Measurements from ENCODE around the gene EDEM2.
"Not testable (repeated sequence)": the region's sequence is repeated elsewhere in the genome, so short reads cannot be mapped to it uniquely, and the experiment has no call there.

EDEM2 gene

GRCh38 chr20:35174458-35175216, 27.5 kb upstream of the EDEM2 start:
- Histone ChIP-seq H3K36me3 (ENCODE audit: insufficient read depth, insufficient read length, low read length) (peaks cover 15% of the 10 kb centered on the region), H3K27me3 (ENCODE audit: insufficient read depth, insufficient read length) (peaks cover 4% of the 10 kb centered on the region), H3K4me3 (ENCODE audit: insufficient read length, low read depth) (no peak overlapping the region), H3K9ac (ENCODE audit: insufficient read length, low read depth) (no peak overlapping the region), H3K4me1 (ENCODE audit: insufficient read depth, insufficient read length) (peaks cover 2% of the 10 kb centered on the region), H3K9me3 (ENCODE audit: insufficient read depth, low read length) (no peaks in the 10 kb centered on the region)
- DNase-seq (ENCODE audit: low read depth, low spot score) = no peak
- TF ChIP-seq SUZ12 (IDR thresholded peaks at IDR 0.05; ENCODE audit: extremely low read depth, insufficient read depth, insufficient read length) (no peak), ZNF274 (IDR thresholded peaks at IDR 0.05; ENCODE audit: low read depth, low read length) (no peak), YY1 (IDR thresholded peaks at IDR 0.05; ENCODE audit: insufficient read depth, insufficient read length) (no peak)

GRCh38 chr20:35173576-35174192, 26.5 kb upstream of the EDEM2 start:
- TF ChIP-seq SUZ12 (IDR thresholded peaks at IDR 0.05; ENCODE audit: extremely low read depth, insufficient read depth, insufficient read length) (no peak), ZNF274 (IDR thresholded peaks at IDR 0.05; ENCODE audit: low read depth, low read length) (no peak), YY1 (IDR thresholded peaks at IDR 0.05; ENCODE audit: insufficient read depth, insufficient read length) (no peak)
- Histone ChIP-seq H3K4me1 (ENCODE audit: insufficient read depth, insufficient read length) (peaks cover 2% of the 10 kb centered on the region), H3K27me3 (ENCODE audit: insufficient read depth, insufficient read length) (peaks cover 4% of the 10 kb centered on the region), H3K4me3 (ENCODE audit: insufficient read length, low read depth) (no peak overlapping the region), H3K9me3 (ENCODE audit: insufficient read depth, low read length) (no peaks in the 10 kb centered on the region), H3K9ac (ENCODE audit: insufficient read length, low read depth) (no peak overlapping the region), H3K36me3 (ENCODE audit: insufficient read depth, insufficient read length, low read length) (peaks cover 15% of the 10 kb centered on the region)
- DNase-seq (ENCODE audit: low read depth, low spot score) = no peak

- DNase-seq (ENCODE audit: low read depth, low spot score) = no peak
- H3K9me3 ChIP-seq (ENCODE audit: insufficient read depth, low read length) = no peaks in the 10 kb centered on the region
- peaks cover 2% of the 10 kb centered on the region for H3K4me1 ChIP-seq (ENCODE audit: insufficient read depth, insufficient read length)
- H3K9ac ChIP-seq (ENCODE audit: insufficient read length, low read depth) = peak overlapping the region; percentile 83
- H3K36me3 ChIP-seq (ENCODE audit: insufficient read depth, insufficient read length, low read length) = peaks cover 12% of the 10 kb centered on the region
- TF ChIP-seq SUZ12 (IDR thresholded peaks at IDR 0.05; ENCODE audit: extremely low read depth, insufficient read depth, insufficient read length) = no peak
- TF ChIP-seq YY1 (IDR thresholded peaks at IDR 0.05; ENCODE audit: insufficient read depth, insufficient read length) = no peak
- no peak for TF ChIP-seq ZNF274 (IDR thresholded peaks at IDR 0.05; ENCODE audit: low read depth, low read length)
- H3K27me3 ChIP-seq (ENCODE audit: insufficient read depth, insufficient read length) = peaks cover 4% of the 10 kb centered on the region
- H3K4me3 ChIP-seq (ENCODE audit: insufficient read length, low read depth) = peak overlapping the region; percentile 44
These were observed 25.3 kb upstream of the EDEM2 start for GRCh38 chr20:35172434-35172806.

DNA sequence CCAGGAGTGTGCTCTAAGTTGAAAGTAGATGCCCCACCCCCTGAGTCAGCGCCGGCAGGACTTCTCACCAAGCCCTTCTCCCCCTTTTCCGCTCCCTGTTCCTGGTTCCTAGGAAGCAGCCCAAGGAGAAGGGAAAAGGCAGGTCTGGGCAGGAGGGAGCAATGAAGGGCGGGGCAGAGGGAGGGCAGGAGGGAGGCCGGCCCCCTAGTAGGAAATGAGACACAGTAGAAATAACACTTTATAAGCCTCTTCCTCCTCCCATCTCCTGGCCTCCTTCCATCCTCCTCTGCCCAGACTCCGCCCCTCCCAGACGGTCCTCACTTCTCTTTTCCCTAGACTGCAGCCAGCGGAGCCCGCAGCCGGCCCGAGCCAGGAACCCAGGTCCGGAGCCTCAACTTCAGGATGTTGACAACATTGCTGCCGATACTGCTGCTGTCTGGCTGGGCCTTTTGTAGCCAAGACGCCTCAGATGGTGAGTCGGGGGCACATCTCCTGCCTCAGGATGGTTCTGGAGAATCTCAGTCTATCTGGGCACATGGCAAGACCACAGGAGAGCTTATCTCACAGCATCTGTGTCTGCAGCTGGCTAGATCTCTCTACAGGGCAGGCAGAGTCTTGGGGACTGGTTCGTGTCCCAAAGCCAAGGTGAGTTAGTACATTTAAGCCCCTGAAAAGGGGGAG, 24.8 kb upstream of the EDEM2 start, which contains the start of gene PROCR:
Gene PROCR, plus strand, starts transcription at position 320 of the 681 bp plus-strand sequence. Its CDS starts 83 bp downstream, at position 403.
- TF ChIP-seq YY1 (IDR thresholded peaks at IDR 0.05; ENCODE audit: insufficient read depth, insufficient read length) (no peak), ZNF274 (IDR thresholded peaks at IDR 0.05; ENCODE audit: low read depth, low read length) (no peak), SUZ12 (IDR thresholded peaks at IDR 0.05; ENCODE audit: extremely low read depth, insufficient read depth, insufficient read length) (no peak)
- no peaks in the 10 kb centered on the region for H3K9me3 ChIP-seq (ENCODE audit: insufficient read depth, low read length)
- peaks cover 4% of the 10 kb centered on the region for H3K4me1 ChIP-seq (ENCODE audit: insufficient read depth, insufficient read length)
- H3K9ac ChIP-seq (ENCODE audit: insufficient read length, low read depth) = peak within 1 kb of the TSS; percentile 83
- peak; percentile 63 for DNase-seq (ENCODE audit: low read depth, low spot score)
- H3K27me3 ChIP-seq (ENCODE audit: insufficient read depth, insufficient read length) = peaks cover 4% of the 10 kb centered on the region
- H3K4me3 ChIP-seq (ENCODE audit: insufficient read length, low read depth) = peak within 1 kb of the TSS; percentile 44
- peaks cover 11% of the 10 kb centered on the region for H3K36me3 ChIP-seq (ENCODE audit: insufficient read depth, insufficient read length, low read length)

DNA sequence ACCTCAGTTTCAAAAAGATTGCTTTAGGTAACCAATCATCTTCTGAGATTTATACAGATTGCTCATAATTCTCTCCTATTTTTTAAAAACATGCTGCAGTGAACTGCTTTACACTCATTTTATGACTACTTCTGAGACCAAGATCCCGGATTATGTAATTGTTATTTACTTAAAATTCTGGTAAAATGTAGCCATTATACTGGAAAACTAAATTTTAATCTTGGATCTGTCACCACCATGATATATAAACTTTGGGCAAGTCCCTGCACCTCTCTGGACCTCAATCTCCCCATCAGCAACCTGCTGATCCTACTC, 24.3 kb upstream of the EDEM2 start:
- Histone ChIP-seq H3K36me3 (ENCODE audit: insufficient read depth, insufficient read length, low read length) (peaks cover 6% of the 10 kb centered on the region), H3K9me3 (ENCODE audit: insufficient read depth, low read length) (no peaks in the 10 kb centered on the region), H3K4me3 (ENCODE audit: insufficient read length, low read depth) (peak overlapping the region; percentile 44), H3K4me1 (ENCODE audit: insufficient read depth, insufficient read length) (peaks cover 7% of the 10 kb centered on the region), H3K27me3 (ENCODE audit: insufficient read depth, insufficient read length) (peaks cover 4% of the 10 kb centered on the region), H3K9ac (ENCODE audit: insufficient read length, low read depth) (no peak overlapping the region)
- DNase-seq (ENCODE audit: low read depth, low spot score) = no peak
- no peak for TF ChIP-seq SUZ12 (IDR thresholded peaks at IDR 0.05; ENCODE audit: extremely low read depth, insufficient read depth, insufficient read length)
- TF ChIP-seq YY1 (IDR thresholded peaks at IDR 0.05; ENCODE audit: insufficient read depth, insufficient read length) = no peak
- TF ChIP-seq ZNF274 (IDR thresholded peaks at IDR 0.05; ENCODE audit: low read depth, low read length) = no peak

DNA sequence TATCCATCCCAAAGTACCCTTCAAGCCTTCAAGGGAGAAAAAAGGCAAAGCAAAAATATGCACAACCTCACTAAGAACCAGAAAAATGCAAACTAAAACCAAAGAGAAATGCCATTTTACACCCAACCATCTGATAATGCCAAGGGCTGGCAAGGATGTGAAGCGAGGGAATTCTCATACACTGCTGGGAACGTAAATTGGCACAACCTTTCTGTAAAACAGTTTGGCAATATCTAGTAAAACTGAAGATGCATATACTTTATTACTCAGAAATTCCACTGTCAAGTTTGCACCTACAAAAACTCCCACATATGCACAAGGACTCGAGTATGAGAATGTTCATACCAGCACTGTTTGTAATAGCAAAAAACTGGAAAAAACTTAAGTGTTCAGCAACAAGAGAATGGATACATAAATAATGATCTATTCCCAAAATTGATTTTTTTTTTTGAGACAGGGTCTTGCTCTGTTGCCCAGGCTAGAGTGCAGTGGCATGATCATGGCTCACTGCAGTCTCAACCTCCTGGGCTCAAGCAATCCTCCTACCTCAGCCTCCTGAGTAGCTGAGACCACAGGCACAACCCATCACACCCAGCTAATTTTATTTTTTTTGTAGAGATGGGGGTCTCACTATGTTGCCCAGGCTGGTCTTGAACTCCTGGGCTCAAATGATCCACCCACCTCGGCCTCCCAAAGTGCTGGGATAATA, 21.7 kb upstream of the EDEM2 start:
- H3K36me3 ChIP-seq (ENCODE audit: insufficient read depth, insufficient read length, low read length); H3K27me3 ChIP-seq (ENCODE audit: insufficient read depth, insufficient read length); DNase-seq (ENCODE audit: low read depth, low spot score); H3K4me3 ChIP-seq (ENCODE audit: insufficient read length, low read depth); H3K9me3 ChIP-seq (ENCODE audit: insufficient read depth, low read length); H3K9ac ChIP-seq (ENCODE audit: insufficient read length, low read depth): not testable (repeated sequence)
- peaks cover 11% of the 10 kb centered on the region for H3K4me1 ChIP-seq (ENCODE audit: insufficient read depth, insufficient read length)

DNA sequence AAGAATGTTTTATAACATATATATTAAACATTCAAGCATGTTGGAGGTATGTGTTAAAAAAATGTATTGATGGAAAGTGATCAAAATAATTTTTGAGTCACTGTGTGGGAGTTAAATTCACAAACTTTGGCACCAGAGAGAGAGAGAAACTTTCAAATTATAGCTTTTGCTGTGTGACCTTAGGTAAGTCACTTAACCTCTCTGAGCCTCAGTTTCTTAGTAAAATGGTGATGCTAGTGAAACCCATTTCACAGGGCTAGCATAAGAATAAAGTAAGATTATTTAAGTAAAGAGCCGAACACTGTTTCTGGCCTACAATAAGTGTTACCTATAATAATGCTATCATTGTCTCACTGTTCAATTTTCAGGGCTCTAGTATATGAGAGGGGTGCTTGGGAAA, 20.7 kb upstream of the EDEM2 start:
- H3K9ac ChIP-seq (ENCODE audit: insufficient read length, low read depth) = no peak overlapping the region
- no peaks in the 10 kb centered on the region for H3K36me3 ChIP-seq (ENCODE audit: insufficient read depth, insufficient read length, low read length)
- no peak overlapping the region for H3K4me3 ChIP-seq (ENCODE audit: insufficient read length, low read depth)
- DNase-seq (ENCODE audit: low read depth, low spot score) = no peak
- TF ChIP-seq YY1 (IDR thresholded peaks at IDR 0.05; ENCODE audit: insufficient read depth, insufficient read length) (no peak), ZNF274 (IDR thresholded peaks at IDR 0.05; ENCODE audit: low read depth, low read length) (no peak), SUZ12 (IDR thresholded peaks at IDR 0.05; ENCODE audit: extremely low read depth, insufficient read depth, insufficient read length) (no peak)
- peaks cover 4% of the 10 kb centered on the region for H3K27me3 ChIP-seq (ENCODE audit: insufficient read depth, insufficient read length)
- H3K9me3 ChIP-seq (ENCODE audit: insufficient read depth, low read length) = no peaks in the 10 kb centered on the region
- H3K4me1 ChIP-seq (ENCODE audit: insufficient read depth, insufficient read length) = peaks cover 11% of the 10 kb centered on the region
